HepG2 (cell line): ENCODE data around the gene MYH7. TPM values are rescaled to one million over a fixed set of nuclear protein-coding genes. Genes with fewer than 3 reads are reported as not detected.

Experiments used
- ATAC-seq: fragments of 200-7000 bp; cut with Tn5 transposase; 3 replicates; pipeline ENCODE4 v1.9.1; 2020; ENCODE audit warnings: mild to moderate bottlenecking, moderate library complexity
- BruUV-seq: library from RNA; stranded (reverse); fragments of 400-500 nt; replicated peaks from 2 replicates; lab custom pipeline; 2021; lab: Mats Ljungman, UMichigan
- CTCF ChIA-PET: fragments of 300-600 bp; formaldehyde crosslinking; extraction: SDS; loops from one replicate; lab custom pipeline; 2021; ENCODE audit warnings: low total read pairs, inconsistent platforms, low intra/inter-chr PET ratio; lab: Yijun Ruan, JAX
- POLR2A ChIA-PET: fragments of 350-600 bp; sonication (Branson Sonifier 250); formaldehyde crosslinking; loops from one replicate; lab custom pipeline; 2020; ENCODE audit warnings: antibody characterized with exemption, inconsistent platforms; lab: Yijun Ruan, JAX
- DNase-seq: peaks from one replicate; pipeline ENCODE4 v3.0.0-alpha.2; 2015; ENCODE audit warnings: low spot score
- FAIRE-seq: peaks from 3 replicates; lab custom pipeline; 2011; peaks lifted over from hg19 to GRCh38; lab: Jason Lieb, UNC
- H2AFZ ChIP-seq: one replicate; pipeline ENCODE4 v1.6.1; 2011; ENCODE audit warnings: low read length, inconsistent platforms
- H3K27ac ChIP-seq: fragments of 300-600 bp; 3 replicates; pipeline ENCODE4 v1.8.0; 2011; ENCODE audit warnings: mixed run types, mild to moderate bottlenecking, mixed read lengths, low read length, inconsistent platforms; ENCODE audit not compliant: insufficient read depth; ENCODE audit errors: extremely low read length
- H3K27me3 ChIP-seq, 2 experiments: fragments of 200-600 bp in 1 of 2; 2 replicates in 1 of 2; 3 replicates in 1 of 2; pipeline versions ENCODE4 v1.6.0 to v1.8.0; 2011; ENCODE audit warnings: low read length in 2 of 2, mild to moderate bottlenecking in 2 of 2, moderate library complexity in 2 of 2, inconsistent platforms in 1 of 2; ENCODE audit not compliant: insufficient read depth in 2 of 2, control insufficient read depth in 1 of 2
- H3K36me3 ChIP-seq, 2 experiments: fragments of 200-600 bp in 1 of 2; replicated peaks in 1 of 2; 2 replicates in 1 of 2; 3 replicates in 1 of 2; pipeline versions ENCODE4 v1.5.1 to v1.8.0; 2011; ENCODE audit warnings: low read length in 2 of 2, inconsistent platforms in 1 of 2; ENCODE audit not compliant: insufficient read depth in 2 of 2, control insufficient read depth in 1 of 2
- H3K4me1 ChIP-seq: 2 replicates; pipeline ENCODE4 v1.5.1; 2012; ENCODE audit warnings: low read length, inconsistent platforms; ENCODE audit not compliant: insufficient read depth
- H3K4me2 ChIP-seq: 2 replicates; pipeline ENCODE4 v1.6.0; 2011; ENCODE audit warnings: low read depth, low read length, inconsistent platforms
- H3K4me3 ChIP-seq, 3 experiments: fragments of 200-600 bp in 1 of 3; sonication (generic), shearing (Covaris generic) in 1 of 3; replicated peaks in 1 of 3; 2 replicates each; pipeline ENCODE4 v1.5.1; 2011 to 2016; ENCODE audit warnings: low read length in 3 of 3, inconsistent platforms in 2 of 3, low read depth in 2 of 3, mild to moderate bottlenecking in 2 of 3, control low read depth in 1 of 3, mixed read lengths in 1 of 3; ENCODE audit not compliant: insufficient read depth in 1 of 3
- H3K79me2 ChIP-seq: one replicate; pipeline ENCODE4 v1.6.1; 2011; ENCODE audit warnings: low read length, inconsistent platforms; ENCODE audit not compliant: insufficient read depth
- H3K9ac ChIP-seq: 2 replicates; pipeline ENCODE4 v1.6.0; 2011; ENCODE audit warnings: mild to moderate bottlenecking, low read depth, low read length, inconsistent platforms; ENCODE audit not compliant: insufficient read depth
- H3K9me3 ChIP-seq: 2 replicates; pipeline ENCODE4 v1.5.1; 2012; ENCODE audit warnings: mild to moderate bottlenecking, low read length
- H4K20me1 ChIP-seq: 2 replicates; pipeline ENCODE4 v1.6.0; 2011; ENCODE audit warnings: inconsistent platforms, mild to moderate bottlenecking, low read length, moderate library complexity; ENCODE audit not compliant: insufficient read depth
- FOXJ3 ChIP-seq: sonication (generic); formaldehyde crosslinking; IDR thresholded peaks from 2 replicates; pipeline ENCODE4 v1.4.0; 2020; ENCODE audit warnings: missing genetic modification reagents, mild to moderate bottlenecking, borderline replicate concordance
- HOXA5 ChIP-seq: sonication (generic); formaldehyde crosslinking; IDR thresholded peaks from 2 replicates; pipeline ENCODE4 v1.4.0; 2020; ENCODE audit warnings: missing genetic modification reagents
- NFATC3 ChIP-seq: sonication (generic); formaldehyde crosslinking; IDR thresholded peaks from 2 replicates; pipeline ENCODE4 v1.5.1; 2020; ENCODE audit warnings: mild to moderate bottlenecking, missing genetic modification reagents
- PHF20 ChIP-seq: sonication (generic); formaldehyde crosslinking; IDR thresholded peaks from 2 replicates; pipeline ENCODE4 v1.5.0; 2020; ENCODE audit warnings: mild to moderate bottlenecking, missing genetic modification reagents
- RAD51 ChIP-seq: fragments of 450-650 bp; IDR thresholded peaks from 2 replicates; pipeline ENCODE4 v1.6.1; 2016; ENCODE audit warnings: borderline replicate concordance
- XBP1 ChIP-seq: sonication (generic); formaldehyde crosslinking; IDR thresholded peaks from 2 replicates; pipeline ENCODE4 v1.5.0; 2020; ENCODE audit warnings: missing genetic modification reagents
- ZFP91 ChIP-seq: sonication (generic); formaldehyde crosslinking; IDR thresholded peaks from 2 replicates; pipeline ENCODE4 v1.9.0; 2022; ENCODE audit warnings: missing genetic modification reagents, mild to moderate bottlenecking, borderline replicate concordance
- ZNF207 ChIP-seq: fragments of 450-650 bp; IDR thresholded peaks from 2 replicates; pipeline ENCODE4 v1.6.1; 2016; ENCODE audit warnings: antibody characterized with exemption, borderline replicate concordance
- ZNF510 ChIP-seq: sonication (generic); formaldehyde crosslinking; IDR thresholded peaks from 2 replicates; pipeline ENCODE4 v1.4.0; 2020; ENCODE audit warnings: low read depth, mild to moderate bottlenecking, missing genetic modification reagents
- ZNF547 ChIP-seq: sonication (generic); formaldehyde crosslinking; IDR thresholded peaks from 2 replicates; pipeline ENCODE4 v1.5.1; 2020; ENCODE audit warnings: mild to moderate bottlenecking, missing genetic modification reagents
- ZNF550 ChIP-seq: sonication (generic); formaldehyde crosslinking; IDR thresholded peaks from 2 replicates; pipeline ENCODE4 v1.4.0; 2020; ENCODE audit warnings: mild to moderate bottlenecking, missing genetic modification reagents, borderline replicate concordance
- ZNF570 ChIP-seq: sonication (generic); formaldehyde crosslinking; IDR thresholded peaks from 2 replicates; pipeline ENCODE4 v1.4.0; 2020; ENCODE audit warnings: mild to moderate bottlenecking, missing genetic modification reagents, borderline replicate concordance
- ZNF704 ChIP-seq: sonication (generic); formaldehyde crosslinking; IDR thresholded peaks from 2 replicates; pipeline ENCODE4 v1.8.1; 2023; ENCODE audit warnings: mild to moderate bottlenecking, inconsistent platforms, moderate library complexity, missing genetic modification reagents, borderline replicate concordance
- ZNF768 ChIP-seq: sonication (generic); formaldehyde crosslinking; IDR thresholded peaks from 2 replicates; pipeline ENCODE4 v1.4.0; 2020; ENCODE audit warnings: missing genetic modification reagents
- ZNF891 ChIP-seq: sonication (generic); formaldehyde crosslinking; IDR thresholded peaks from 2 replicates; pipeline ENCODE4 v1.5.0; 2020; ENCODE audit warnings: mild to moderate bottlenecking, missing genetic modification reagents
- ZSCAN31 ChIP-seq: sonication (generic); formaldehyde crosslinking; IDR thresholded peaks from 2 replicates; pipeline ENCODE4 v1.5.0; 2020; ENCODE audit warnings: low read depth, mild to moderate bottlenecking, missing genetic modification reagents
- WGBS: methylation state at CpG from one replicate; pipeline ENCODE4 v1.1.6; 2017; ENCODE audit warnings: low lambda C conversion rate; 5-methylcytosine and 5-hydroxymethylcytosine counted together
- in situ Hi-C: cut with HindIII; loops from 2 replicates; pipeline ENCODE4 v1.10.0; 2017; ENCODE audit warnings: low pct_unique_long_range_greater_than_20kb; ENCODE audit not compliant: extremely low pct_ligation_motif_present
- intact Hi-C: fragments of 100-400 bp; cut with micrococcal nuclease; formaldehyde crosslinking; loops from one replicate; pipeline ENCODE4 v1.10.0; 2022; ENCODE audit not compliant: unreplicated experiment
- polyA plus RNA-seq, 8 experiments: library from polyadenylated mRNA; depleted of rRNA in 3 of 8; stranded (reverse) in 7 of 8; unstranded in 1 of 8; fragments of >200 nt; fragmentation: Illumina TruSeq in 4 of 8; extraction: Trizol in 4 of 8; gene quantifications; 2 replicates each; pipeline versions ENCODE4 v1.2.1 to v1.2.3, GENCODE V29; 2011 to 2016; ENCODE audit warnings: low read depth in 4 of 8, missing spikeins in 1 of 8, mixed read lengths in 1 of 8; ENCODE audit not compliant: insufficient read depth in 1 of 8
- total RNA-seq, 5 experiments: library from RNA; depleted of rRNA; stranded (reverse); fragments of >200 nt; fragmentation: Illumina TruSeq; extraction: Trizol; gene quantifications; 2 replicates each; pipeline ENCODE4 v1.2.3, GENCODE V29; 2016; ENCODE audit warnings: low read depth in 1 of 5

The MYH7 gene
- total and polyA plus RNA-seq, 2 of the 13 experiments (the other 11 are each of a cell fraction or from before 2014, with no cell fraction given): 0.04 TPM; not detected in 1

GRCh38 chr14:23436327-23437132 is 1.1 kb upstream of the MYH7 start:
- Histone ChIP-seq H3K4me3 (peak overlapping the region in 1 of 3 experiments; percentile 60; a peak in 2 of 6 replicates), H3K36me3 (no peaks in the 10 kb centered on the region), H3K4me1 (peaks cover 43% of the 10 kb centered on the region), H3K9ac (peak overlapping the region; percentile 19), H3K27ac (peak overlapping the region; percentile 22), H3K9me3 (no peaks in the 10 kb centered on the region), H4K20me1 (no peaks in the 10 kb centered on the region), H3K27me3 (peaks cover 20 to 70% of the 10 kb centered on the region in 2 experiments), H3K4me2 (peak overlapping the region; percentile 78), H2AFZ (no peak overlapping the region), H3K79me2 (no peaks in the 10 kb centered on the region)
- POLR2A ChIA-PET: interaction anchor here (0.8 to 2.4 kb wide), 8 partner anchors 11 to 342 kb away, joined by 3 to 26 read pairs (median 6); partner anchors contain the start of genes ACIN1, C14orf119, HOMEZ and NGDN
- DNase-seq (no peak), ATAC-seq (peak; percentile 0; the same call in 2 of the 3 replicates), FAIRE-seq (peak; percentile 4)
- intact Hi-C loops: no loop called here
- no TSS peak for BruUV-seq
- CTCF ChIA-PET: no interaction called here
- in situ Hi-C loops: no loop called here
- WGBS: 56% methylated on average over 15 of the region's 15 CpGs
- no peak for TF ChIP-seq ZNF510 (CRISPR knock-in tag)
- TF ChIP-seq ZNF207: no peak
- no peak for TF ChIP-seq HOXA5
- TF ChIP-seq FOXJ3 (CRISPR knock-in tag): no peak
- 0 out of 2 replicates have a peak, but pooled peaks have one; percentile 19 for TF ChIP-seq PHF20
- TF ChIP-seq ZNF570 (CRISPR knock-in tag): no peak
- TF ChIP-seq ZNF550 (CRISPR knock-in tag): 0 out of 2 replicates have a peak, but pooled peaks have one; percentile 15
- peak; percentile 11; the same call in 1 of the 2 replicates for TF ChIP-seq ZNF891 (CRISPR knock-in tag)
- no peak for TF ChIP-seq ZFP91 (CRISPR knock-in tag)
- no peak for TF ChIP-seq RAD51
- no peak for TF ChIP-seq XBP1 (CRISPR knock-in tag)
- 0 out of 2 replicates have a peak, but pooled peaks have one; percentile 54 for TF ChIP-seq ZSCAN31
- TF ChIP-seq ZNF547 (CRISPR knock-in tag): 0 out of 2 replicates have a peak, but pooled peaks have one; percentile 9
- TF ChIP-seq ZNF704 (CRISPR knock-in tag): 0 out of 2 replicates have a peak, but pooled peaks have one; percentile 18
- no peak for TF ChIP-seq ZNF768 (CRISPR knock-in tag)
- no peak for TF ChIP-seq NFATC3 (CRISPR knock-in tag)
